Measurements from ENCODE around the gene ZEB2.

GRCh38 chr2:144509879-144510221 is 10.1 kb downstream of the ZEB2 start:
- no peak for TF ChIP-seq POLR2A (IDR thresholded peaks at IDR 0.05)
- TF ChIP-seq, protein P1, sequence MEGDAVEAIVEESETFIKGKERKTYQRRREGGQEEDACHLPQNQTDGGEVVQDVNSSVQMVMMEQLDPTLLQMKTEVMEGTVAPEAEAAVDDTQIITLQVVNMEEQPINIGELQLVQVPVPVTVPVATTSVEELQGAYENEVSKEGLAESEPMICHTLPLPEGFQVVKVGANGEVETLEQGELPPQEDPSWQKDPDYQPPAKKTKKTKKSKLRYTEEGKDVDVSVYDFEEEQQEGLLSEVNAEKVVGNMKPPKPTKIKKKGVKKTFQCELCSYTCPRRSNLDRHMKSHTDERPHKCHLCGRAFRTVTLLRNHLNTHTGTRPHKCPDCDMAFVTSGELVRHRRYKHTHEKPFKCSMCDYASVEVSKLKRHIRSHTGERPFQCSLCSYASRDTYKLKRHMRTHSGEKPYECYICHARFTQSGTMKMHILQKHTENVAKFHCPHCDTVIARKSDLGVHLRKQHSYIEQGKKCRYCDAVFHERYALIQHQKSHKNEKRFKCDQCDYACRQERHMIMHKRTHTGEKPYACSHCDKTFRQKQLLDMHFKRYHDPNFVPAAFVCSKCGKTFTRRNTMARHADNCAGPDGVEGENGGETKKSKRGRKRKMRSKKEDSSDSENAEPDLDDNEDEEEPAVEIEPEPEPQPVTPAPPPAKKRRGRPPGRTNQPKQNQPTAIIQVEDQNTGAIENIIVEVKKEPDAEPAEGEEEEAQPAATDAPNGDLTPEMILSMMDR (IDR thresholded peaks at IDR 0.05), result no peak
